Esophagus muscularis mucosa (tissue), 4 donors: ENCODE results near the gene GNB3. TPM values are rescaled to one million over a fixed set of nuclear protein-coding genes. Genes with fewer than 3 reads are reported as not detected.
"Not testable (repeated sequence)": the region's sequence is repeated elsewhere in the genome, so short reads cannot be mapped to it uniquely, and the experiment has no call there.

Experiments used
- DNase-seq: peaks from one replicate; pipeline ENCODE4 v3.0.0-alpha.2; 2017; ENCODE audit errors: extremely low spot score
- H3K27ac ChIP-seq, 4 donors: fragments of 200-600 bp; sonication (generic); replicated peaks in 1 of 4; 1 replicate in 3 of 4; 2 replicates in 1 of 4; pipeline ENCODE4 v1.5.1; 2016 to 2019; ENCODE audit warnings: mild to moderate bottlenecking in 1 of 4
- H3K27me3 ChIP-seq, 4 donors: fragments of 200-600 bp; sonication (generic); one replicate each; pipeline versions ENCODE4 v1.5.1 to v1.6.0; 2016 to 2019
- H3K36me3 ChIP-seq, 4 donors: fragments of 200-600 bp; sonication (generic); one replicate each; pipeline ENCODE4 v1.5.1; 2016 to 2019
- H3K4me1 ChIP-seq, 4 donors: fragments of 200-600 bp; sonication (generic); one replicate each; pipeline ENCODE4 v1.5.1; 2016 to 2019
- H3K4me3 ChIP-seq, 4 donors: fragments of 200-600 bp; sonication (generic); 1 replicate in 2 of 4; 2 replicates in 2 of 4; pipeline ENCODE4 v1.5.1; 2016 to 2019; ENCODE audit warnings: mild to moderate bottlenecking in 4 of 4, moderate library complexity in 1 of 4
- H3K9me3 ChIP-seq, 4 donors: fragments of 200-600 bp; sonication (generic); 1 replicate in 3 of 4; 2 replicates in 1 of 4; pipeline ENCODE4 v1.5.1; 2016 to 2019
- EP300 ChIP-seq: sonication (generic); formaldehyde crosslinking; IDR thresholded peaks from one replicate; pipeline ENCODE4 v1.6.1; 2017; ENCODE audit warnings: antibody characterized with exemption
- POLR2A ChIP-seq: fragments of 450-650 bp; IDR thresholded peaks from one replicate; pipeline ENCODE4 v1.6.1; 2017; ENCODE audit warnings: antibody characterized with exemption, moderate library complexity, mild to moderate bottlenecking, low read depth
- POLR2AphosphoS5 ChIP-seq, 2 donors: sonication (generic); formaldehyde crosslinking; IDR thresholded peaks; one replicate each; pipeline ENCODE4 v1.6.1; 2017; ENCODE audit warnings: antibody characterized with exemption in 2 of 2
- WGBS: methylation state at CpG from one replicate; pipeline ENCODE4 v1.1.5; 2018; 5-methylcytosine and 5-hydroxymethylcytosine counted together
- intact Hi-C: fragments of 100-400 bp; cut with DNase I; formaldehyde crosslinking; loops from one replicate; pipeline ENCODE4 v1.15.1; 2023
- total RNA-seq, 4 donors: library from RNA; depleted of rRNA; stranded (reverse); fragments of >200 nt; gene quantifications; one replicate each; pipeline versions ENCODE4 v1.1.0 to v1.2.1, GENCODE V29; 2016
- TF ChIP-seq, protein P1 (sequence below), 3 experiments: fragments of 200-600 bp in 2 of 3; fragments of 450-650 bp in 1 of 3; sonication (generic) in 2 of 3; IDR thresholded peaks; one replicate each; pipeline ENCODE4 v1.5.1; 2017 to 2019; ENCODE audit warnings: antibody characterized with exemption in 3 of 3, mild to moderate bottlenecking in 2 of 3, moderate library complexity in 1 of 3

Gene GNB3
- total RNA-seq, 4 donors from 2014 or later: 0.39 to 1.7 (median 0.46) TPM

DNA sequence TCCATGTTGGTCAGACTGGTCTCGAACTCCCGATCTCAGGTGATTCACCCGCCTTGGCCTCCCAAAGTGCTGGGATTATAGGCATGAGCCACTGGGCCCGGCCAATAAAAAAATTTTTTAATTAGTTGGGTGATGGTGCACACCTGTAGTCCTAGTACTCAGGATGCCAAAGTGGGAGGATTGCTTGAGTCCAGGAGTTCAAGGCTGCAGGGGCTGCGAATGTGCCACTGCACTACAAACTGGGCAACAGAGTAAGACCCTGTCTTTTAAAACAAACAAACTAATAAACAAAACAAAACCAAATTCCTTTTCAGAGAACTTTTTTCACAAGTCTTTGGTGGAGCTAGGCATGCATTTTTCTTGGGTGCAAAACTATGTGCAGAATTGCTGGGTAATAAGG is 42.5 kb downstream of the GNB3 start:
- H3K4me3 ChIP-seq: no peak overlapping the region
- H3K36me3 ChIP-seq: peaks cover 9 to 33% (median 21%) of the 10 kb centered on the region in 4 donors
- WGBS: 89% methylated on average over 3 of the region's 5 CpGs
- intact Hi-C loops: no loop called here
- no peaks in the 10 kb centered on the region for H3K9me3 ChIP-seq
- no peaks in the 10 kb centered on the region for H3K27me3 ChIP-seq
- TF ChIP-seq EP300 (no peak), POLR2AphosphoS5 (IDR thresholded peaks at IDR 0.05) (no peak), POLR2A (no peak)
- TF ChIP-seq, protein P1, sequence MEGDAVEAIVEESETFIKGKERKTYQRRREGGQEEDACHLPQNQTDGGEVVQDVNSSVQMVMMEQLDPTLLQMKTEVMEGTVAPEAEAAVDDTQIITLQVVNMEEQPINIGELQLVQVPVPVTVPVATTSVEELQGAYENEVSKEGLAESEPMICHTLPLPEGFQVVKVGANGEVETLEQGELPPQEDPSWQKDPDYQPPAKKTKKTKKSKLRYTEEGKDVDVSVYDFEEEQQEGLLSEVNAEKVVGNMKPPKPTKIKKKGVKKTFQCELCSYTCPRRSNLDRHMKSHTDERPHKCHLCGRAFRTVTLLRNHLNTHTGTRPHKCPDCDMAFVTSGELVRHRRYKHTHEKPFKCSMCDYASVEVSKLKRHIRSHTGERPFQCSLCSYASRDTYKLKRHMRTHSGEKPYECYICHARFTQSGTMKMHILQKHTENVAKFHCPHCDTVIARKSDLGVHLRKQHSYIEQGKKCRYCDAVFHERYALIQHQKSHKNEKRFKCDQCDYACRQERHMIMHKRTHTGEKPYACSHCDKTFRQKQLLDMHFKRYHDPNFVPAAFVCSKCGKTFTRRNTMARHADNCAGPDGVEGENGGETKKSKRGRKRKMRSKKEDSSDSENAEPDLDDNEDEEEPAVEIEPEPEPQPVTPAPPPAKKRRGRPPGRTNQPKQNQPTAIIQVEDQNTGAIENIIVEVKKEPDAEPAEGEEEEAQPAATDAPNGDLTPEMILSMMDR (IDR thresholded peaks at IDR 0.05): no peak
- DNase-seq: no peak
- H3K27ac ChIP-seq: no peak overlapping the region
- H3K4me1 ChIP-seq: no peaks in the 10 kb centered on the region

DNA sequence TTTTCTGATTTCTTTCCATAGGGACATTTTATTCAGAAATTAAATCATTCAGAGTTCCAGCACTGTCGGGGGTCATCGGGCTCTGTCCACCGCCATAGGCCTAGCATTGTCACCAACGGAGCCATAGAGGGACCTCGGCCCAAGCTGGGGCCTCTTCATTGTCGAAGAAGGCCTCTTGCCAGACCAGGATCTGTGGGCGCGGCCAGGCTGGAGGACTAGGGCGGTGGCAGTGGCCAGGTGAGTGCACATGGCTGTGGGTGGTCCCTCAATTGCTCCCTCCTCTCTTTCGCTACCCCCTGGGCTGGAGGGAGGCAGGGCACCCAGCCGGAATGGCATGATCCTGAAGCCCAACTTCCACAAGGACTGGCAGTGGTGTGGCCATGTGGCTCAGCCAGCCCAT is 43.0 kb downstream of the GNB3 start:
- TF ChIP-seq EP300 (no peak), POLR2AphosphoS5 (IDR thresholded peaks at IDR 0.05) (no peak), POLR2A (no peak)
- TF ChIP-seq, protein P1 (IDR thresholded peaks at IDR 0.05): no peak
- Histone ChIP-seq H3K4me1 (no peaks in the 10 kb centered on the region), H3K27me3 (no peaks in the 10 kb centered on the region), H3K4me3 (no peak overlapping the region), H3K9me3 (no peaks in the 10 kb centered on the region), H3K36me3 (peaks cover 9 to 33% (median 21%) of the 10 kb centered on the region in 4 donors), H3K27ac (no peak overlapping the region)
- no peak for DNase-seq
- 90% methylated on average over 11 of the region's 11 CpGs for WGBS
- intact Hi-C loops: no loop called here

DNA sequence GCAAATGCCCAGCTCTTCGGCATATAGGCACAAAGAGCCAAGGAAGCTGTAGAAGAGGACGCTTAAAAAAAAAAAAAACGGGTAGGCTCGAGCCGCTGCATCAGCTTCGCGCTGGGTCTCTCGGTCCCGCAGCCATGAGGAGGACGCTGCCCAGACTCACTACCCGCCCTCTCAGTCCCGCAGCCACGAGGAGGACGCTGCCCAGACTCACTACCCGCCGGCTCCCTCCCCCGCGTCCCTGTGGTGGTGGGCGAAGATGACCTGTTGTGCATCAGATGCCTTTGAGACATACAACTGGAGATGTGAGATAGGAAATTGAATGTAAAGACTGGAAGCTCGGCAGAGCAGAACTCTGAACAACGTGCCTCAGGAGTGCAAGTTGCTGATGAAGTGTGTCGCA is 43.8 kb downstream of the GNB3 start:
- TF ChIP-seq POLR2AphosphoS5 (IDR thresholded peaks at IDR 0.05) (no peak), POLR2A (no peak), EP300 (no peak)
- TF ChIP-seq, protein P1 (IDR thresholded peaks at IDR 0.05): no peak
- no peak overlapping the region for H3K27ac ChIP-seq
- no peak overlapping the region for H3K4me3 ChIP-seq
- intact Hi-C loops: no loop called here
- DNase-seq: no peak
- H3K4me1 ChIP-seq: no peaks in the 10 kb centered on the region
- WGBS: 72% methylated on average over 21 of the region's 22 CpGs
- no peaks in the 10 kb centered on the region for H3K9me3 ChIP-seq
- no peaks in the 10 kb centered on the region for H3K27me3 ChIP-seq
- H3K36me3 ChIP-seq: peaks cover 9 to 33% (median 21%) of the 10 kb centered on the region in 4 donors

DNA sequence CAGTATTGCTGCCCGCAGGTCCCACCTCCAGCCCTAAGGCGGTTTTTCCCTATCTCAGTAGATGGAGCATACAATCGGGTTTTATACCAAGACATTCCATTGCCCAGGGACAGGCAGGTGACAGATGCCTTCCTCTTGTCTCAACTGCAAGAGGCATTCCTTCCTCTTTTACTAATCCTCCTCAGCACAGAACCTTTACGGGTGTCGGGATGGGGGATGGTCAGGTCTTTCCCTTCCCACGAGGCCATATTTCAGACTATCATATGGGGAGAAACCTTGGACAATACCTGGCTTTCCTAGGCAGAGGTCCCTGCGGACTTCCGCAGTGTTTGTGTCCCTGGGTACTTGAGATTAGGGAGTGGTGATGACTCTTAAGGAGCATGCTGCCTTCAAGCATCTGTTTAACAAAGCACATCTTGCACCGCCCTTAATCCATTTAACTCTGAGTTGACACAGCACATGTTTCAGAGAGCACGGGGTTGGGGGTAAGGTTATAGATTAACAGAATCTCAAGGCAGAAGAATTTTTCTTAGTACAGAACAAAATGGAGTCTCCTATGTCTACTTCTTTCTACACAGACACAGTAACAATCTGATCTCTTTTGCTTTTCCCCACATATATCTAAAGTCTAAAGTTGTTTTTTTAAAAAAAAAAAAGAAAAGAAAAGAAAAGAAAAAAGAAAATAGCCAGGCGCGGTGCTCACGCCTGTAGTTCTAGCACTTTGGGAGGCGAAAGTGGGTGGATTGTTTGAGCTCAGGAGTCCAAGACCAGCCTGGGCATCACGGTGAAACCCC is 45.7 kb downstream of the GNB3 start:
- H3K4me3 ChIP-seq, H3K27me3 ChIP-seq, H3K27ac ChIP-seq, DNase-seq, H3K9me3 ChIP-seq, intact Hi-C loops: not testable (repeated sequence)
- Histone ChIP-seq H3K36me3 (peaks cover 9 to 33% (median 21%) of the 10 kb centered on the region in 4 donors), H3K4me1 (peaks cover 0 to 12% (median 9%) of the 10 kb centered on the region in 4 donors)
- WGBS: 80% methylated on average over 10 of the region's 15 CpGs

DNA sequence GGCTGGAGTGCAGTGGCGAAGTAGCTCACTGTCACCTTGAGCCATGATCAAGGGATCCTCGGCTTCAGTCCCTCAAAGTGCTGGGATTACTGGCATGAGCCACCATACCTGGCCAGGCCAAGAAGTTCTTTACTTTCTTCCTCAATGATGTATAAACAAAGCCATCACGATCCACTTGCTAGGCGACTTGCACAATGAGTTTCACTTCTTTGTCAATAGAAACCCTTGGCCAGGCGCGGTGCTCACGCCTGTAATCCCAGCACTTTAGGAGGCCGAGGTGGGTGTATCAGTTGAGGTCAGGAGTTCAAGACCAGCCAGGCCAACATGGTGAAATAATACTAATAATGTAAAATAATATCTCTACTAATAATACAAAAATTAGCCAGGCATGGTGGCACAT is 46.7 kb downstream of the GNB3 start:
- H3K9me3 ChIP-seq: no peaks in the 10 kb centered on the region
- TF ChIP-seq POLR2A: no peak
- no peak for TF ChIP-seq EP300
- TF ChIP-seq POLR2AphosphoS5 (IDR thresholded peaks at IDR 0.05): no peak
- TF ChIP-seq, protein P1 (IDR thresholded peaks at IDR 0.05): no peak
- intact Hi-C loops: no loop called here
- peaks cover 9 to 32% (median 19%) of the 10 kb centered on the region in 4 donors for H3K36me3 ChIP-seq
- no peak overlapping the region for H3K4me3 ChIP-seq
- WGBS: 82% methylated on average over 8 of the region's 8 CpGs
- H3K27me3 ChIP-seq: no peaks in the 10 kb centered on the region
- peaks cover 0 to 22% (median 16%) of the 10 kb centered on the region in 4 donors for H3K4me1 ChIP-seq
- no peak for DNase-seq
- no peak overlapping the region for H3K27ac ChIP-seq
